HL-60 (cell line): ENCODE measurements around the gene CC2D1B.

Experiments
- GABPA ChIP-seq: IDR thresholded peaks from 2 replicates; pipeline ENCODE4 v1.6.1; 2012; ENCODE audit warnings: low read depth
- POLR2AphosphoS5 ChIP-seq: IDR thresholded peaks from 2 replicates; pipeline ENCODE4 v1.6.1; 2012; ENCODE audit warnings: low read depth
- SPI1 ChIP-seq: IDR thresholded peaks from 2 replicates; pipeline ENCODE4 v1.6.1; 2012; ENCODE audit warnings: low read depth, mild to moderate bottlenecking, borderline replicate concordance
- TF ChIP-seq, protein P1 (sequence below): IDR thresholded peaks from one replicate; pipeline ENCODE4 v1.5.1; 2011; ENCODE audit warnings: low read length, control low read depth, inconsistent platforms; ENCODE audit not compliant: insufficient read depth
- TF ChIP-seq, protein P2 (sequence below): IDR thresholded peaks from 2 replicates; pipeline ENCODE4 v1.6.1; 2012; ENCODE audit warnings: low read depth; ENCODE audit not compliant: insufficient replicate concordance

DNA sequence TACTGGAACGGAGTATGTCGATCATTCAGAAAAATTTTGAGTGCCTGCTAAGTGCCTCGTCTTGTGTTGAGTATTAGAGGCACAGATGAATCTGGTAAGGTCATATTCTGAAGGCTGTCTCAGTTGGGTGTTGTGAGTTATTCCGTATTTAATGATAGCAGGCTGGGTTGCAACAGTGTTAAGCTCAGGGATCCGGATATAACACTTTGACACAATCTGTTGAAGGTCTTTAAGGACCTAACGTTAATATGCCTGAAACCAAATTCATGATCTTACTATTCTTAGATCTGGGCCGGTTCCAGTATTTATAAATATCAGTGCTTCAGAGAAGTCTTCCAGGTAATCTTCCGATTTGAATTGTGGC is 39.0 kb upstream of the CC2D1B start:
- TF ChIP-seq, protein P1, sequence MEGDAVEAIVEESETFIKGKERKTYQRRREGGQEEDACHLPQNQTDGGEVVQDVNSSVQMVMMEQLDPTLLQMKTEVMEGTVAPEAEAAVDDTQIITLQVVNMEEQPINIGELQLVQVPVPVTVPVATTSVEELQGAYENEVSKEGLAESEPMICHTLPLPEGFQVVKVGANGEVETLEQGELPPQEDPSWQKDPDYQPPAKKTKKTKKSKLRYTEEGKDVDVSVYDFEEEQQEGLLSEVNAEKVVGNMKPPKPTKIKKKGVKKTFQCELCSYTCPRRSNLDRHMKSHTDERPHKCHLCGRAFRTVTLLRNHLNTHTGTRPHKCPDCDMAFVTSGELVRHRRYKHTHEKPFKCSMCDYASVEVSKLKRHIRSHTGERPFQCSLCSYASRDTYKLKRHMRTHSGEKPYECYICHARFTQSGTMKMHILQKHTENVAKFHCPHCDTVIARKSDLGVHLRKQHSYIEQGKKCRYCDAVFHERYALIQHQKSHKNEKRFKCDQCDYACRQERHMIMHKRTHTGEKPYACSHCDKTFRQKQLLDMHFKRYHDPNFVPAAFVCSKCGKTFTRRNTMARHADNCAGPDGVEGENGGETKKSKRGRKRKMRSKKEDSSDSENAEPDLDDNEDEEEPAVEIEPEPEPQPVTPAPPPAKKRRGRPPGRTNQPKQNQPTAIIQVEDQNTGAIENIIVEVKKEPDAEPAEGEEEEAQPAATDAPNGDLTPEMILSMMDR: no peak
- no peak for TF ChIP-seq POLR2AphosphoS5
- TF ChIP-seq, protein P2, sequence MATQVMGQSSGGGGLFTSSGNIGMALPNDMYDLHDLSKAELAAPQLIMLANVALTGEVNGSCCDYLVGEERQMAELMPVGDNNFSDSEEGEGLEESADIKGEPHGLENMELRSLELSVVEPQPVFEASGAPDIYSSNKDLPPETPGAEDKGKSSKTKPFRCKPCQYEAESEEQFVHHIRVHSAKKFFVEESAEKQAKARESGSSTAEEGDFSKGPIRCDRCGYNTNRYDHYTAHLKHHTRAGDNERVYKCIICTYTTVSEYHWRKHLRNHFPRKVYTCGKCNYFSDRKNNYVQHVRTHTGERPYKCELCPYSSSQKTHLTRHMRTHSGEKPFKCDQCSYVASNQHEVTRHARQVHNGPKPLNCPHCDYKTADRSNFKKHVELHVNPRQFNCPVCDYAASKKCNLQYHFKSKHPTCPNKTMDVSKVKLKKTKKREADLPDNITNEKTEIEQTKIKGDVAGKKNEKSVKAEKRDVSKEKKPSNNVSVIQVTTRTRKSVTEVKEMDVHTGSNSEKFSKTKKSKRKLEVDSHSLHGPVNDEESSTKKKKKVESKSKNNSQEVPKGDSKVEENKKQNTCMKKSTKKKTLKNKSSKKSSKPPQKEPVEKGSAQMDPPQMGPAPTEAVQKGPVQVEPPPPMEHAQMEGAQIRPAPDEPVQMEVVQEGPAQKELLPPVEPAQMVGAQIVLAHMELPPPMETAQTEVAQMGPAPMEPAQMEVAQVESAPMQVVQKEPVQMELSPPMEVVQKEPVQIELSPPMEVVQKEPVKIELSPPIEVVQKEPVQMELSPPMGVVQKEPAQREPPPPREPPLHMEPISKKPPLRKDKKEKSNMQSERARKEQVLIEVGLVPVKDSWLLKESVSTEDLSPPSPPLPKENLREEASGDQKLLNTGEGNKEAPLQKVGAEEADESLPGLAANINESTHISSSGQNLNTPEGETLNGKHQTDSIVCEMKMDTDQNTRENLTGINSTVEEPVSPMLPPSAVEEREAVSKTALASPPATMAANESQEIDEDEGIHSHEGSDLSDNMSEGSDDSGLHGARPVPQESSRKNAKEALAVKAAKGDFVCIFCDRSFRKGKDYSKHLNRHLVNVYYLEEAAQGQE: no peak
- TF ChIP-seq SPI1: no peak
- no peak for TF ChIP-seq GABPA
